Stimulated activated effector memory CD8-positive, alpha-beta T cell treated with anti-CD3 and anti-CD28 coated beads, Interleukin-12 subunit alpha, Interleukin-12 subunit beta, amount 100 ng/mL, for 72 hours (primary cell): ENCODE measurements around the gene ALG13.
"Not testable (repeated sequence)": the region's sequence is repeated elsewhere in the genome, so short reads cannot be mapped to it uniquely, and the experiment has no call there.

Experiments
- ATAC-seq: fragments of 150-1000 bp; cut with Tn5 transposase; 2 replicates; pipeline ENCODE4 v1.10.0; 2021
- DNase-seq, 2 donors: peaks; one replicate each; pipeline ENCODE4 v3.0.0; 2021 to 2022; ENCODE audit warnings: low spot score in 2 of 2
- H3K27ac Mint-ChIP-seq: one replicate; pipeline ENCODE4 v1.8.0; 2022; ENCODE audit warnings: mild to moderate bottlenecking, mixed read lengths
- H3K36me3 Mint-ChIP-seq: one replicate; pipeline ENCODE4 v1.8.0; 2022; ENCODE audit warnings: mild to moderate bottlenecking, mixed read lengths
- H3K4me1 Mint-ChIP-seq: one replicate; pipeline ENCODE4 v1.8.0; 2022; ENCODE audit warnings: mixed read lengths
- H3K4me3 Mint-ChIP-seq: one replicate; pipeline ENCODE4 v1.8.0; 2022; ENCODE audit warnings: mild to moderate bottlenecking, mixed read lengths
- H3K9me3 Mint-ChIP-seq: one replicate; pipeline ENCODE4 v1.8.0; 2022; ENCODE audit warnings: mixed read lengths

The ALG13 gene

GRCh38 chrX:111680988-111681779 lies at the start of gene ALG13:
ALG13 (plus strand) TSS chrX:111681170; CDS start chrX:111681219, 49 bp downstream.
- H3K27ac Mint-ChIP-seq, result peak within 1 kb of the TSS; percentile 99
- no peaks in the 10 kb centered on the region for H3K9me3 Mint-ChIP-seq
- peak; percentile 98 for ATAC-seq

GRCh38 chrX:111634823-111635729 lies 45.9 kb upstream of the ALG13 start:
- Mint-ChIP-seq H3K4me1 (no peaks in the 10 kb centered on the region), H3K4me3 (no peak overlapping the region), H3K9me3 (no peaks in the 10 kb centered on the region), H3K27ac (no peak overlapping the region), H3K36me3 (no peaks in the 10 kb centered on the region)
- ATAC-seq (no peak), DNase-seq (no peak)

More at GRCh38 chrX:111680988-111681779, at the start of gene ALG13:
- H3K36me3 Mint-ChIP-seq, result peaks cover 48% of the 10 kb centered on the region
- peak; percentile 61 to 85 for DNase-seq
- H3K4me1 Mint-ChIP-seq, result peaks cover 21% of the 10 kb centered on the region
- peak within 1 kb of the TSS; percentile 85 for H3K4me3 Mint-ChIP-seq

GRCh38 chrX:111641969-111642368 lies 39.0 kb upstream of the ALG13 start:
- Mint-ChIP-seq H3K36me3 (no peaks in the 10 kb centered on the region), H3K4me1 (no peaks in the 10 kb centered on the region), H3K27ac (no peak overlapping the region), H3K9me3 (no peaks in the 10 kb centered on the region), H3K4me3 (no peak overlapping the region)
- ATAC-seq, result no peak
- DNase-seq, result no peak

GRCh38 chrX:111645165-111645564 lies 35.8 kb upstream of the ALG13 start:
- not testable (repeated sequence) for H3K9me3 Mint-ChIP-seq, ATAC-seq, H3K36me3 Mint-ChIP-seq, DNase-seq, H3K4me1 Mint-ChIP-seq, H3K27ac Mint-ChIP-seq, H3K4me3 Mint-ChIP-seq

- Mint-ChIP-seq H3K36me3 (no peaks in the 10 kb centered on the region), H3K27ac (no peak overlapping the region)
Measured at GRCh38 chrX:111645607-111646006, 35.4 kb upstream of the ALG13 start.

GRCh38 chrX:111646515-111646914 lies 34.5 kb upstream of the ALG13 start:
- Mint-ChIP-seq H3K36me3 (no peaks in the 10 kb centered on the region), H3K4me3 (no peak overlapping the region), H3K4me1 (no peaks in the 10 kb centered on the region), H3K9me3 (no peaks in the 10 kb centered on the region), H3K27ac (no peak overlapping the region)
- DNase-seq (no peak), ATAC-seq (no peak)

More at GRCh38 chrX:111645607-111646006, 35.4 kb upstream of the ALG13 start:
- no peaks in the 10 kb centered on the region for H3K9me3 Mint-ChIP-seq
- no peak for DNase-seq
- ATAC-seq, result peak; percentile 54
- no peaks in the 10 kb centered on the region for H3K4me1 Mint-ChIP-seq
- H3K4me3 Mint-ChIP-seq, result no peak overlapping the region

GRCh38 chrX:111648802-111649201 lies 32.2 kb upstream of the ALG13 start:
- no peaks in the 10 kb centered on the region for H3K9me3 Mint-ChIP-seq
- no peaks in the 10 kb centered on the region for H3K36me3 Mint-ChIP-seq
- no peak overlapping the region for H3K27ac Mint-ChIP-seq
- H3K4me3 Mint-ChIP-seq, result no peak overlapping the region
- no peak for DNase-seq
- no peak for ATAC-seq
- no peaks in the 10 kb centered on the region for H3K4me1 Mint-ChIP-seq

- H3K36me3 Mint-ChIP-seq, result no peaks in the 10 kb centered on the region
- no peaks in the 10 kb centered on the region for H3K4me1 Mint-ChIP-seq
- DNase-seq (no peak), ATAC-seq (no peak)
- H3K27ac Mint-ChIP-seq, result no peak overlapping the region
- no peaks in the 10 kb centered on the region for H3K9me3 Mint-ChIP-seq
- H3K4me3 Mint-ChIP-seq, result no peak overlapping the region
Measured at GRCh38 chrX:111649638-111650037, 31.3 kb upstream of the ALG13 start.

GRCh38 chrX:111650845-111651244 lies 30.1 kb upstream of the ALG13 start:
- ATAC-seq, result no peak
- no peak overlapping the region for H3K27ac Mint-ChIP-seq
- H3K4me1 Mint-ChIP-seq, result no peaks in the 10 kb centered on the region
- no peak overlapping the region for H3K4me3 Mint-ChIP-seq
- no peak for DNase-seq
- no peaks in the 10 kb centered on the region for H3K9me3 Mint-ChIP-seq
- H3K36me3 Mint-ChIP-seq, result no peaks in the 10 kb centered on the region

GRCh38 chrX:111652719-111653118 lies 28.3 kb upstream of the ALG13 start:
- H3K9me3 Mint-ChIP-seq, result no peaks in the 10 kb centered on the region

GRCh38 chrX:111661241-111661640 lies 19.7 kb upstream of the ALG13 start:
- Mint-ChIP-seq H3K4me1 (no peaks in the 10 kb centered on the region), H3K36me3 (no peaks in the 10 kb centered on the region), H3K9me3 (no peaks in the 10 kb centered on the region), H3K4me3 (no peak overlapping the region), H3K27ac (no peak overlapping the region)
- DNase-seq (no peak), ATAC-seq (no peak)

More at GRCh38 chrX:111652719-111653118, 28.3 kb upstream of the ALG13 start:
- H3K4me3 Mint-ChIP-seq, result no peak overlapping the region
- H3K4me1 Mint-ChIP-seq, result no peaks in the 10 kb centered on the region
- no peak for ATAC-seq
- no peak overlapping the region for H3K27ac Mint-ChIP-seq
- no peak for DNase-seq
- no peaks in the 10 kb centered on the region for H3K36me3 Mint-ChIP-seq

GRCh38 chrX:111662292-111662691 lies 18.7 kb upstream of the ALG13 start:
- H3K9me3 Mint-ChIP-seq, result no peaks in the 10 kb centered on the region
- ATAC-seq, result no peak

GRCh38 chrX:111671668-111672067 lies 9.3 kb upstream of the ALG13 start:
- no peaks in the 10 kb centered on the region for H3K4me1 Mint-ChIP-seq
- DNase-seq, result no peak

More at GRCh38 chrX:111662292-111662691, 18.7 kb upstream of the ALG13 start:
- H3K4me3 Mint-ChIP-seq, result no peak overlapping the region
- H3K36me3 Mint-ChIP-seq, result no peaks in the 10 kb centered on the region
- no peak overlapping the region for H3K27ac Mint-ChIP-seq
- no peaks in the 10 kb centered on the region for H3K4me1 Mint-ChIP-seq
- DNase-seq, result no peak

GRCh38 chrX:111687305-111687704 lies 6.3 kb downstream of the ALG13 start:
- H3K36me3 Mint-ChIP-seq, result peaks cover 100% of the 10 kb centered on the region
- peaks cover 18% of the 10 kb centered on the region for H3K4me1 Mint-ChIP-seq
- no peaks in the 10 kb centered on the region for H3K9me3 Mint-ChIP-seq
- DNase-seq (no peak), ATAC-seq (no peak)
- no peak overlapping the region for H3K27ac Mint-ChIP-seq
- H3K4me3 Mint-ChIP-seq, result no peak overlapping the region

More at GRCh38 chrX:111671668-111672067, 9.3 kb upstream of the ALG13 start:
- H3K4me3 Mint-ChIP-seq, result no peak overlapping the region
- H3K36me3 Mint-ChIP-seq, result no peaks in the 10 kb centered on the region
- ATAC-seq, result no peak
- H3K27ac Mint-ChIP-seq, result no peak overlapping the region
- H3K9me3 Mint-ChIP-seq, result no peaks in the 10 kb centered on the region

- H3K9me3 Mint-ChIP-seq, result no peaks in the 10 kb centered on the region
- ATAC-seq (no peak), DNase-seq (no peak)
- peaks cover 50% of the 10 kb centered on the region for H3K36me3 Mint-ChIP-seq
- H3K4me3 Mint-ChIP-seq, result no peak overlapping the region
- H3K4me1 Mint-ChIP-seq, result no peaks in the 10 kb centered on the region
- H3K27ac Mint-ChIP-seq, result no peak overlapping the region
Measured at GRCh38 chrX:111695297-111695880, 14.4 kb downstream of the ALG13 start.
